ENCODE results near the gene ZNF423.

GRCh38 chr16:49665482-49666230 lies 190.3 kb downstream of the ZNF423 start:
- TF ChIP-seq TAF1 (IDR thresholded peaks at IDR 0.05; ENCODE audit: borderline replicate concordance, insufficient read depth, low read length) = no peak
- no peak for TF ChIP-seq POLR2AphosphoS5 (IDR thresholded peaks at IDR 0.05; ENCODE audit: low read depth, low read length)
- no peak for TF ChIP-seq FOXP2 (optimal IDR thresholded peaks at IDR 0.05; ENCODE audit: borderline replicate concordance, extremely low read depth, extremely low read length, insufficient read depth)
- TF ChIP-seq SIN3A (IDR thresholded peaks at IDR 0.05; ENCODE audit: borderline replicate concordance, insufficient read depth, low read length) = no peak
- no peak for TF ChIP-seq REST (IDR thresholded peaks at IDR 0.05; ENCODE audit: insufficient read depth in 1 of 2, low read depth in 2 of 2, low read length in 2 of 2)

Data from PFSK-1 (cell line).